Neutrophil (primary cell): Measurements from ENCODE around the gene RIMKLA.

Experiments
- H3K27ac ChIP-seq: fragments of 200-600 bp; sonication (generic); 2 replicates; pipeline ENCODE4 v1.5.1; 2016; ENCODE audit warnings: mild to moderate bottlenecking, moderate library complexity
- H3K27me3 ChIP-seq: fragments of 200-600 bp; sonication (generic); 2 replicates; pipeline ENCODE4 v1.6.0; 2016; ENCODE audit warnings: mild to moderate bottlenecking
- H3K36me3 ChIP-seq: fragments of 200-600 bp; sonication (generic); 2 replicates; pipeline ENCODE4 v1.5.1; 2017
- H3K4me1 ChIP-seq, 2 experiments: fragments of 200-600 bp in 1 of 2; sonication (generic) in 1 of 2; 1 replicate in 1 of 2; 2 replicates in 1 of 2; pipeline versions ENCODE4 v1.5.1 to v1.6.1; 2013 to 2016; ENCODE audit warnings: low read depth in 1 of 2, low read length in 1 of 2, mild to moderate bottlenecking in 1 of 2, moderate library complexity in 1 of 2; ENCODE audit not compliant: control insufficient read depth in 1 of 2, insufficient read depth in 1 of 2
- H3K4me3 ChIP-seq, 2 experiments: fragments of 200-600 bp in 1 of 2; sonication (generic) in 1 of 2; 1 replicate in 1 of 2; 2 replicates in 1 of 2; pipeline ENCODE4 v1.5.1; 2013 to 2016; ENCODE audit warnings: low read depth in 1 of 2, low read length in 1 of 2, mild to moderate bottlenecking in 1 of 2, moderate library complexity in 1 of 2
- H3K9me3 ChIP-seq: fragments of 200-600 bp; sonication (generic); 2 replicates; pipeline ENCODE4 v1.5.1; 2016
- TF ChIP-seq, protein P1 (sequence below): fragments of 200-600 bp; sonication (generic); IDR thresholded peaks from 2 replicates; pipeline ENCODE4 v1.5.1; 2016; ENCODE audit warnings: antibody characterized with exemption

The RIMKLA gene

GRCh38 chr1:42431514-42431913 lies 50.9 kb downstream of the RIMKLA start:
- Histone ChIP-seq H3K9me3 (no peaks in the 10 kb centered on the region), H3K27ac (no peak overlapping the region), H3K36me3 (no peaks in the 10 kb centered on the region), H3K4me1 (no peaks in the 10 kb centered on the region), H3K4me3 (no peak overlapping the region), H3K27me3 (no peaks in the 10 kb centered on the region)
- TF ChIP-seq, protein P1, sequence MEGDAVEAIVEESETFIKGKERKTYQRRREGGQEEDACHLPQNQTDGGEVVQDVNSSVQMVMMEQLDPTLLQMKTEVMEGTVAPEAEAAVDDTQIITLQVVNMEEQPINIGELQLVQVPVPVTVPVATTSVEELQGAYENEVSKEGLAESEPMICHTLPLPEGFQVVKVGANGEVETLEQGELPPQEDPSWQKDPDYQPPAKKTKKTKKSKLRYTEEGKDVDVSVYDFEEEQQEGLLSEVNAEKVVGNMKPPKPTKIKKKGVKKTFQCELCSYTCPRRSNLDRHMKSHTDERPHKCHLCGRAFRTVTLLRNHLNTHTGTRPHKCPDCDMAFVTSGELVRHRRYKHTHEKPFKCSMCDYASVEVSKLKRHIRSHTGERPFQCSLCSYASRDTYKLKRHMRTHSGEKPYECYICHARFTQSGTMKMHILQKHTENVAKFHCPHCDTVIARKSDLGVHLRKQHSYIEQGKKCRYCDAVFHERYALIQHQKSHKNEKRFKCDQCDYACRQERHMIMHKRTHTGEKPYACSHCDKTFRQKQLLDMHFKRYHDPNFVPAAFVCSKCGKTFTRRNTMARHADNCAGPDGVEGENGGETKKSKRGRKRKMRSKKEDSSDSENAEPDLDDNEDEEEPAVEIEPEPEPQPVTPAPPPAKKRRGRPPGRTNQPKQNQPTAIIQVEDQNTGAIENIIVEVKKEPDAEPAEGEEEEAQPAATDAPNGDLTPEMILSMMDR: no peak

- no peak overlapping the region for H3K4me3 ChIP-seq
- no peak overlapping the region for H3K27ac ChIP-seq
- H3K36me3 ChIP-seq: no peaks in the 10 kb centered on the region
- no peaks in the 10 kb centered on the region for H3K27me3 ChIP-seq
- TF ChIP-seq, protein P1: no peak
- no peaks in the 10 kb centered on the region for H3K4me1 ChIP-seq
- no peaks in the 10 kb centered on the region for H3K9me3 ChIP-seq
Measured at GRCh38 chr1:42432714-42433113, 52.1 kb downstream of the RIMKLA start.

DNA sequence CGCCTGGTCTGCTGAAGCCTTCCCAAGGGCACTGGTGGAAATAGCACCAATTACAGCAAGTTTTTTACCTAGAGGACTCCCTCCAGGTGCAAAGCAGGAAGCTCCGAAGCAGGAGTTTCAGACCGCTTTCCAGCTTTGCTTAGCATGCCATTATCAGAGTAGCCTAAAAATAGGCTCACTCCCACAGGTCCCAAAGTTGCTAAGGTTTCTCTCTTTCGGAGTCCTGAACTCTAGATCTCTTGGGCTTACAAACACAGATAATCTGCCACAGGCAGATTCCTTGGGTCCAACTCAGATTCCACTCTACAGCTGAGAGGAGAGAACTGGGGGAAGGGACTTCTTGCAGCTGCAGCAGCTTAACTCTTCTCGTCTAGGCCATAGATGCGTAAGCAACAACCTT lies 52.8 kb downstream of the RIMKLA start:
- TF ChIP-seq, protein P1: no peak
- Histone ChIP-seq H3K9me3 (no peaks in the 10 kb centered on the region), H3K36me3 (no peaks in the 10 kb centered on the region), H3K4me3 (no peak overlapping the region), H3K4me1 (no peaks in the 10 kb centered on the region), H3K27me3 (no peaks in the 10 kb centered on the region), H3K27ac (no peak overlapping the region)

DNA sequence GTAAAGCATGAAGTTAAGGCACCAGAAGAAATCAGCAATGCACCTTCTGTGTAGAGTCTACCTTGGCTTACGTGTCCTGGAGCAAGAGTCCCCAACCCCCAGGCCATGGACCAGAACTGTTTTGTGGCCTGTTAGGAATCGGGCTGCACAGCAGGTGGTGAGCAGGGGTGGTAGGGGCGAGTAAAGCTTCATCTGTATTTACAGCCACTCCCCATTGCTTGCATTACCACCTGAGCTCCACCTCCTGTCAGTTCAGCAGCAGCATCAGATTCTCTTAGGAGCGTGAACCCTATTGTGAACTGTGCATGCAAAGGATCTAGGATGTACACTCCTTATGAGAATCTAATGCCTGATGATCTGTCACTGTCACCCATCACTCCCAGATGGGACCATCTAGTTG lies 53.7 kb downstream of the RIMKLA start:
- no peak overlapping the region for H3K27ac ChIP-seq
- H3K27me3 ChIP-seq: no peaks in the 10 kb centered on the region
- H3K36me3 ChIP-seq: no peaks in the 10 kb centered on the region
- H3K9me3 ChIP-seq: no peaks in the 10 kb centered on the region
- H3K4me3 ChIP-seq: no peak overlapping the region
- no peaks in the 10 kb centered on the region for H3K4me1 ChIP-seq
- TF ChIP-seq, protein P1: no peak

- Histone ChIP-seq H3K36me3 (no peaks in the 10 kb centered on the region), H3K4me3 (no peak overlapping the region), H3K9me3 (no peaks in the 10 kb centered on the region), H3K27ac (no peak overlapping the region), H3K27me3 (no peaks in the 10 kb centered on the region), H3K4me1 (no peaks in the 10 kb centered on the region)
- TF ChIP-seq, protein P1: no peak
Measured at GRCh38 chr1:42439940-42440339, 59.3 kb downstream of the RIMKLA start.

DNA sequence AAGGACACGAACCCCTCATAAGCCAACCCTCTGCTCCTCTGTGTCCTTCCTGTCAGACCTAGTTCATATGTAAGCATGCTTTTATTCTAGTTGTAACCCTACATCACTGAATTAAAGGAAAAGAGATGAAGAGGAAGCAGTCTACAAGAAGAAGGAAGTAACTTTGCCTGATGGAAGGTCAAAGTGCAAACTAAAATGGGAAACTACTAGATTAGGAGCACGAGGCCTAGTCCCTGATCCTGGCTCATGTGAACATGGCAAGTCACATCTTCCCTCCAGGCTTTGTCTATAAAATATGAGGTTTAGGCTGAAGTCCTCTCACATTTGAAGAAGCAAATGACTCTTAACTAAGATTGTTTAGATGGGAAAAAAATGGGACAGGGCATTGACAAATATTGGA lies 62.1 kb downstream of the RIMKLA start:
- no peaks in the 10 kb centered on the region for H3K36me3 ChIP-seq
- H3K4me1 ChIP-seq: no peaks in the 10 kb centered on the region
- H3K27me3 ChIP-seq: no peaks in the 10 kb centered on the region
- H3K27ac ChIP-seq: no peak overlapping the region
- H3K4me3 ChIP-seq: no peak overlapping the region
- TF ChIP-seq, protein P1: no peak
- H3K9me3 ChIP-seq: no peaks in the 10 kb centered on the region
